Measurements from ENCODE around the gene CTSO. TPM values are rescaled to one million over a fixed set of nuclear protein-coding genes. Genes with fewer than 3 reads are reported as not detected.

The CTSO gene, protein sequence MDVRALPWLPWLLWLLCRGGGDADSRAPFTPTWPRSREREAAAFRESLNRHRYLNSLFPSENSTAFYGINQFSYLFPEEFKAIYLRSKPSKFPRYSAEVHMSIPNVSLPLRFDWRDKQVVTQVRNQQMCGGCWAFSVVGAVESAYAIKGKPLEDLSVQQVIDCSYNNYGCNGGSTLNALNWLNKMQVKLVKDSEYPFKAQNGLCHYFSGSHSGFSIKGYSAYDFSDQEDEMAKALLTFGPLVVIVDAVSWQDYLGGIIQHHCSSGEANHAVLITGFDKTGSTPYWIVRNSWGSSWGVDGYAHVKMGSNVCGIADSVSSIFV
- 18.3 TPM in 2 replicates for total RNA-seq

- peak; percentile 61 for DNase-seq (ENCODE audit: extremely low read depth, low read depth, low spot score)
These were observed at the start of gene CTSO for GRCh38 chr4:155953151-155954117. Gene CTSO (minus strand): TSS chr4:155953866. CDS start chr4:155953847, 19 bp downstream.

- DNase-seq (ENCODE audit: extremely low read depth, low read depth, low spot score) = no peak
These were observed 46.8 kb upstream of the CTSO start for GRCh38 chr4:156000491-156000890.

- DNase-seq (ENCODE audit: extremely low read depth, low read depth, low spot score) = no peak
These were observed 46.1 kb upstream of the CTSO start for GRCh38 chr4:155999725-156000124.

- DNase-seq (ENCODE audit: extremely low read depth, low read depth, low spot score) = no peak
These were observed 41.4 kb upstream of the CTSO start for GRCh38 chr4:155995069-155995468.

DNA sequence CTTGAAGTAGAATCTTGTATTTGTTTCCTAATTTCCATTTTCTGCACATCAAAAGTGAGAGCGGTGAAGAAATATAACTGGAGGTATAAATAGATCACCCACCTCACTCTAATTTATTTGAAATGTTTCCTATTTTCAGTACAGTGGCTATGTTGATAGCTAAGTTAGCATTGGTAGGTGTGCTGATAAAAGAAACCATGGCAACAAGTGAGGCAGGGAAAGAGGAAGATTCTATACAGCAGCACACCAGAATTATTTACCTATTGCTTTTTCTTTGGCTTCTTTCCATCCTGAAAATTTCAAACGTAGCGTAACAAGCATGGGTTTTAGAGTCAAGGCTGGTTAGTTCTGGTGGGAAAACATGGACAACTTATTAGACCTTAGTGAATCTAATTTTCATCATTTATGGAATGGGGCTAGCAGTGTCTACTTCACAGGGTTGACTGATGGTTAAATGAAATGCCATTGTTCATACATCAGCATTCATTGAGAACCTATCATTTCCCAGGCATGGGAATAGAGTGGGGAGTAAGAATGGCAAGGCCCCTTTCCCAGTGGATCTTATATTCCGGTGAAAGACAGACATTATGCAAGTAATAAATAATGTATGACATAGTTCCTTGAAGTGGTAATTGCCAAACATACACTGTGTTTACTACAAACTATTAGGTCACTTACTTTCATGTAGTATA, 30.6 kb upstream of the CTSO start:
- no peak for DNase-seq (ENCODE audit: extremely low read depth, low read depth, low spot score)

DNA sequence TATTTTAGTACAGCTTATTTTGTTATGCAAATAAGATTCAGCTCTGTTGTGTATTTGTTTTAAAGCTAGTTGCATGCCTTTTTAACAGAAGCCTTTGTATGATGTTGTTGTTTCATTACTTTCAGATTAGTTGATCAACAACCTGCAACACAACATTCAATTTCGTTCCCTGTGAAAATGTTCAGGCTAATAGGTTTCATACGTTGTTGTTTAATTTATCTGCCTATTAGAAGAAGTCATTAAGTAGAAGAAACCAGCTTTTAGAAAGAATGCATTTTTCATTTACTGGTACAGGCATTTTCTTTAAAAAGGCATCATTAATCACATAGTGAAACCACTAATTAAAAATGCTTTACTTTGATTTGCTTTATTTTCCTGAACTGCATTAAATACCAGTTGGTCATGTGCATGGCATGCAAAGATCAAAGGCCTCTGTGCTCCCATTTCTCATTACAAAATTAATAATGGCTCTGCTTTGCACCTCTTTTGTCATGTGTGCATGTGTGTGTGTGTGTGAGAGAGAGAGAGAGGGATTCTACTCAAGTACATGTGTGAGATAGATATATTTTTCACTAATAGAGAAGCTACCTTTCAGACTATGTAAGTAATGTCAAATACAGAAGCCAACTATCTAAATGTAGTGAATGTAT, 29.2 kb upstream of the CTSO start:
- no peak for DNase-seq (ENCODE audit: extremely low read depth, low read depth, low spot score)

GRCh38 chr4:155978810-155979209, 25.1 kb upstream of the CTSO start:
- no peak for DNase-seq (ENCODE audit: extremely low read depth, low read depth, low spot score)

GRCh38 chr4:155975511-155975910, 21.8 kb upstream of the CTSO start:
- DNase-seq (ENCODE audit: extremely low read depth, low read depth, low spot score) = no peak

DNA sequence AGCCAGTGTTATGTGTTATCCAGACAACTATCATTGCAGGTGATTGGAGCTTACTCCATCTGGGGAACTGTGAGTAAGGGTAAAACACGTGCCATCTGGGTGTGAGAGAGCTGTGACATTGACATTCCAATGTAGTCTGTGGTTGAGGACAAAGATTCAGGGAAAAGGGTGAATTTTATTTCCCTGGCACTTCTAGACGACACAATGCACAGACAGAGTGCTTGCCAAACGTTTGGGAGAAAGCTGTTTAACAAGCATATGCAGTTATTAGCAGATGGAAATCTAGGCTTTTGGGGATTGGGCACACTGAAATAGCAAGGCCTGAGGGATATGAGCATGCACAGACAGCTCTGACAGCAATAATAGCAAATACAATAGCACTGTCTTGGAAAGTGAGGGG, 21.3 kb upstream of the CTSO start:
- DNase-seq (ENCODE audit: extremely low read depth, low read depth, low spot score) = no peak

DNA sequence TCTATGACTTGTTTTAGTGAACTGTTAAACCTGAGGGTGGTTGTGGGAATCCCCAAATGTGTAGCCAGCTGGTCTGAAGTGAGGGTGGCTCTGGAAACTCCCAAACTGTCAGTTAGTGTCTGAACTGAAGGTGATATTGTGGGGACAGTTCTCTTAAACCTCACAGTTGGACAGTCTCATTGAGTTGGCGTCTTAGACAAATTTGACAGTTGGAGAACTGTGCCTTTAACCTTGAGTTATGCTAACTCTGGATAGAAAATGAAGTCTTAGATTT, 20.7 kb upstream of the CTSO start:
- no peak for DNase-seq (ENCODE audit: extremely low read depth, low read depth, low spot score)

DNA sequence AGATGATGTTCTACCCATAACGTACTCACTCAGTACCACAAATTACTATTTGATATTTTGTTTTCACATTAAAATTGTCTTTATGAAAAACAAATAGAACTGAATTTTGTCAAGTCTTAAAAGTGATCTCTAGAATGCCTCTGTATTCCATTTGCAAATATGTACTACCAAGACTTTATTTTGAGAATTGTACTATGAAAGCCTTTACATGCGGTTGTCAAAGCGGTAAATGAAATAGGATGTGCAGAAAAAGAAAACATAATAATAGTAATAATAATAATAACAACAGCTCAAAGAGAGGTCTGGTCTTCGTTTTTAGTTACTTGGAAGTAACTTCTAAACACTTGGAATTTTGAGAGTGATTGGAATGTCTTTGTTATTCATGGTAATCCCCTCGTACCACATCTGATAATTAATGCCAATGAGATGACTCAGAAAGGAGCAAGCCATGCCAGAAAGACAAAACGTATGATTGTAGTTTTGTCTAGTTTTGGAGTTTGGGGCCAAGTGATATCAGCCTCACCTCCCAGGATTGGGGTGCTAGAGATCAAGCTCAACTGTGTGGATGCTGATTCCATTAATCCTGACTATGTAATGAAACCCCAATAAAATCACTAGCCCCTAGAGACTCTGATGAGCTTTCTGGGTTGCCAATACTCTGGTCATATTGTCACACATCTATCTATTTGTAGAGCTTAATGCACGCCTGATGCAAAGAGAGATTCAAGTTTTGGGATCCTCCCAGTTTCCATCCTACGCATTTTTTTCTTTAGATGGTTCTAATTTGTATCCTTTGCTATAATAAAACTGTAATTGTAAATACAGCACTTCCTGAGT, 20.2 kb upstream of the CTSO start:
- DNase-seq (ENCODE audit: extremely low read depth, low read depth, low spot score) = no peak

DNA sequence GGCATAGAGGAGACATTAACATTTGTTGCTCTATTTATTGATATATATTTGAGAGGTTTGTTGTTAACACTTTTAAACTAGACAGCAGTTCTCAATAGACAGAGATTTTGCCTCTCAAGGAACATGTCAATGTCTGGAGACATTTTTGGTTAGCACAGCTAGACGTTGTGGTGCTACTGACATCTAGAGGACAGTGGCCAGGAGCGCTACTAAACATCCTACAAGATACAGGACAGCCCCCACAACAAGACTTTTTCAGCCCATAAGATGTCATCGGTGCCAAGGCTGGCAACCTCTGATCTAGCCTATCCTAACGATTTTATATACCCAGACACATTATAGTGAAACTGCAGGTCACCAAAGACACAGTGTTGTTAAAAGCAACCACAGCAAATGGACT, 18.4 kb upstream of the CTSO start:
- DNase-seq (ENCODE audit: extremely low read depth, low read depth, low spot score) = no peak

GRCh38 chr4:155966731-155967395, 13.2 kb upstream of the CTSO start:
- no peak for DNase-seq (ENCODE audit: extremely low read depth, low read depth, low spot score)

DNA sequence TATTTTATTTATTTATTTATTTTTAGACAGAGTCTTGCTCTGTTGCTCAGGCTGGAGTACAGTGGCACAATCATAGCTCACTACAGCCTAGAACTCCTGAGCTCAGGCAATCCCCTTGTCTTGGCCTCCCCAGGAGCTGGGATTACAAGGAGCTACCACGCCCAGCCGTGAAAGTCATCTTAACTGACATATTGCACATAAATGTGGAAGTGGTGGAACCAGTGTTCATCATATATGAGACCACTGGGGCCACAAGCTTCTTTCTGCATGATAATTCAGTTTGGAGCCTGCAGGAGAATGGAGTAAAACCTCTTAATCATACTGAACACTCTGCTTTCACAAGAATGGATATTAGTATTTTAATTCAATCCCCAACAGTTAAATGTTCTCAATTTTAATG, 12.5 kb upstream of the CTSO start:
- no peak for DNase-seq (ENCODE audit: extremely low read depth, low read depth, low spot score)

- no peak for DNase-seq (ENCODE audit: extremely low read depth, low read depth, low spot score)
These were observed 10.6 kb upstream of the CTSO start for GRCh38 chr4:155964016-155964891.

- DNase-seq (ENCODE audit: extremely low read depth, low read depth, low spot score) = no peak
These were observed 9.1 kb upstream of the CTSO start for GRCh38 chr4:155962767-155963166.

GRCh38 chr4:155961575-155961974, 7.9 kb upstream of the CTSO start:
- DNase-seq (ENCODE audit: extremely low read depth, low read depth, low spot score) = no peak

- DNase-seq (ENCODE audit: extremely low read depth, low read depth, low spot score) = no peak
These were observed 6.9 kb upstream of the CTSO start for GRCh38 chr4:155960522-155960921.

DNA sequence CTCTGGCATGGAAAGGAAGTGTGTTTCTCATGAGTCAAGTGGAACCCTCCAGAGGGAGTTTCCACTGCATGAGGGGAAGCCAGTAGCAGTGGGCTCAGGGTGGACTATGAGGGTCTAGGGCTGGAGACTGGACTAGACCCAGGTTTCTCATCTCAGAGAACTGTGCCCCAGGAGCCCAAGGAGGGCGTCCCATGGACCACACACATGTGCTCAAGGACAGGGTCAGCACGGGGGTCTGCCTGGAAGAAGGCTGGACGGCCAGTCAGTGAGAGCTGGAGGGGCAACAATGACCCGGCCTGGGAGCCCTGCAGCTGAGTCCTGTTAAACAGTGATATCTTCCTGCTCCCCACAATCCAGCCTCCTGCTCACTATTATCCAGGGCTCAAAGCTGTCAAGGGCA, 5.8 kb upstream of the CTSO start:
- no peak for DNase-seq (ENCODE audit: extremely low read depth, low read depth, low spot score)
